GM08714 (cell line): ENCODE results near the gene LATS2.

Experiments
- H3K4me3 ChIP-seq: fragments of 200-500 bp; sonication (Bioruptor generic); 2 replicates; pipeline ENCODE4 v1.5.1; 2014; ENCODE audit warnings: mild to moderate bottlenecking, low read length, inconsistent platforms
- ZNF274 ChIP-seq: IDR thresholded peaks from 2 replicates; pipeline ENCODE4 v1.6.1; 2012; ENCODE audit warnings: mild to moderate bottlenecking, low read depth, low read length

LATS2 gene

GRCh38 chr13:21006141-21007005 is 55.0 kb downstream of the LATS2 start:
- TF ChIP-seq ZNF274: no peak

GRCh38 chr13:21005193-21005592 is 56.2 kb downstream of the LATS2 start:
- no peak overlapping the region for H3K4me3 ChIP-seq
- TF ChIP-seq ZNF274: no peak

More at GRCh38 chr13:21006141-21007005, 55.0 kb downstream of the LATS2 start:
- H3K4me3 ChIP-seq: no peak overlapping the region

- H3K4me3 ChIP-seq: no peak overlapping the region
- TF ChIP-seq ZNF274: no peak
Measured at GRCh38 chr13:21001471-21001870, 59.9 kb downstream of the LATS2 start.

- no peak for TF ChIP-seq ZNF274
- H3K4me3 ChIP-seq: no peak overlapping the region
Measured at GRCh38 chr13:21000647-21001046, 60.7 kb downstream of the LATS2 start.

- no peak overlapping the region for H3K4me3 ChIP-seq
- no peak for TF ChIP-seq ZNF274
Measured at GRCh38 chr13:20998649-20999415, 62.6 kb downstream of the LATS2 start.

- no peak for TF ChIP-seq ZNF274
- H3K4me3 ChIP-seq: no peak overlapping the region
Measured at GRCh38 chr13:20997301-20998161, 63.9 kb downstream of the LATS2 start.

GRCh38 chr13:20995245-20995838 is 66.0 kb downstream of the LATS2 start:
- TF ChIP-seq ZNF274: no peak
- no peak overlapping the region for H3K4me3 ChIP-seq

- H3K4me3 ChIP-seq: no peak overlapping the region
- no peak for TF ChIP-seq ZNF274
Measured at GRCh38 chr13:20994441-20994821, 67.0 kb downstream of the LATS2 start.

- H3K4me3 ChIP-seq: no peak overlapping the region
- TF ChIP-seq ZNF274: no peak
Measured at GRCh38 chr13:20993661-20994440, 67.5 kb downstream of the LATS2 start.

- no peak for TF ChIP-seq ZNF274
- H3K4me3 ChIP-seq: no peak overlapping the region
Measured at GRCh38 chr13:20993211-20993610, 68.2 kb downstream of the LATS2 start.

- no peak overlapping the region for H3K4me3 ChIP-seq
- TF ChIP-seq ZNF274: no peak
Measured at GRCh38 chr13:20991741-20992520, 69.5 kb downstream of the LATS2 start.

GRCh38 chr13:20990910-20991525 is 70.4 kb downstream of the LATS2 start:
- H3K4me3 ChIP-seq: no peak overlapping the region
- no peak for TF ChIP-seq ZNF274
